Hematopoietic multipotent progenitor cell treated with erythropoietin and hydrocortisone succinate and interleukin-3 and kit ligand, for 17 days (in vitro differentiated cells): ENCODE results near the gene ITPR2.
"Not testable (repeated sequence)": the region's sequence is repeated elsewhere in the genome, so short reads cannot be mapped to it uniquely, and the experiment has no call there.

Experiments
- DNase-seq: peaks from one replicate; pipeline ENCODE4 v3.0.0-alpha.2; 2015; ENCODE audit warnings: low spot score

The ITPR2 gene

DNA sequence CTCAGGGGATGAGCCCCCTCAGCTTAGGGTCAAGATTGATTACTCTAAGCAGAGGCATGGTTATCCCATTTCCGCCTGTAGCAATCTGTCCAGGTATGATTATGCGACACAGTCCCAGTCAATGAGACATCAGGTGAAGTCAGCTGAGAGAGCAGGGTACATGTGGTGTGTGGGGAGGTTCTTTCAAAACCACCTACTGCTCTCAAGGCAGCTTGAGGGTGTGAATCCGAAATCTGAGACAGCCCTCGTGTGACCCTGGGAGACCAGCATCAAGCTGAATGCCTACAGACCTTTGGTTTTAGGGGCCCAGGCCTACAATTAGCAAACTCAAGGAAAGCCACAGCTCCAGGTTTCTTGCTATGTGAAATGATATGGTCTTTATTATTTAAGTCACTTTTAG is 275.7 kb downstream of the ITPR2 start:
- no peak for DNase-seq

DNA sequence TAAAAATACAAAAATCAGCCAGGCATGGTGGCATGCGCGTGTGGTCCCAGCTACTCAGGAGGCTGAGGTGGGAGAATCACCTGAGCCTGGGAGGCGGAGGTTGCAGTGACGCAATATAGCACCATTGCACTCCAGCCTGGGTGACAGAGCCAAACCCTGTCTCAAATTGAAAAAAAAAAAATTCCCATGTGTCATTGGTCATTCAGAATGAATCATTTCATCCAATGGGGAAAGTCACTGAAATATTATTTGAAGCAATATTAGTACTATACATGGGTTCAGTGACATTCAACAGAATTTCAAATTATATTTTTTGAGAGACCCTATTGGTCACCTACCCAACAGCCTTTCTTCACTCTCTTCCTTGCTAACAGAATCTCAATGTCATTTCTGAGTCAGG is 276.1 kb downstream of the ITPR2 start:
- no peak for DNase-seq

DNA sequence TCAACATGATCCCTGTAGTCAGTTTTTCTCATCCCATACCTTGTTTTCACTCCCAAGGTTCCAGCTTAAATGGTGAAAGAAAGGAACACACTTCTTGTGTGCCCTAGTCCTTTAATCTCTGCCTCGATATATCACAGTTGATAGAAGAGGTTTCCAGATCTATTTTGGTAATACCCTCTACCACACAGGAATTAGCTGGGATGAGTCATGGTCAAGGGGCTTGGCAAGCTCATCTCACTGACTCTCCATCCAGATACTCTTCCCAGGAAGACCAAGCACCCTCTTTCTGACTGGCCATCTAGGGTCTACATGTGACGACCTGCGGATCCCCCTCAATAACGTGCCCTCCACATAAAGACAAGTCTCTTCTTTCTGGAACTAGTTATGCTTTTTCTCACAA is 277.9 kb downstream of the ITPR2 start:
- DNase-seq = no peak

DNA sequence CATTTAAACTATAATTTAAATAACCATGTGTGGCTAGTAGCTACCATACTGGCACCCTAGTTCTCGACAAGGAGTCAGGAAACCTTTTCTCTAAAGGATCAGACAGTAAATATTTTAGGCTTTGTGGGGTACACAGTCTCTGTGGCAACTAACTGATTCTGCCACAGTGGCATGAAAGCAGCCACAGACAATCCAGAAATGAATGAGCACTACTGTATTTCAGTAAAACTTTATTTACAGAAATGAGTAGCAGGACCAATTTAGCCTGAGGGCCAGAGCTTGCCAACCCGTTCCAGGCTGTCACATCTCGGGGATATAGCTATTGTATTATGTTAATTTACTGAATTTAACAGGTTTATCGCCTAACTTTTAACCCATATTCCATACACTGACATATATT is 278.7 kb downstream of the ITPR2 start:
- DNase-seq = no peak

DNA sequence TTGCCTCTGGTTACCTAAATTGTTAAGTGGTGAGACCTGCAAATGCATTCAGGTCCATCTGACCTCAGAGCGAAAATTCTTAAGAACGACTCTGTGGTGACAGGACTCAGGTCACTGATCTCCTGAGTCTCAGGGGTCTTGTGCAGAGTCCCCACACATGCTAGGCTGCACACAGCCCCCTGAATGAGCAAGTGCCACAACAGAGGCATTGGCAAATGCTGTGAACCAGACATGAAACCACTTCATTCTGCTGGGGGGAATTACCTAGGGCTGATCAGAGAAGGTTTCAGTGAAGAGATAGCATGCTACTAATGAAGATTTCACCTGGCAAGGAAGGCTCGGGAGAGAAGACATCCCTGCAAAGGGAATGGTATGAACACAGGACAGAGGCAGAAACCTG is 281.6 kb downstream of the ITPR2 start:
- no peak for DNase-seq

DNA sequence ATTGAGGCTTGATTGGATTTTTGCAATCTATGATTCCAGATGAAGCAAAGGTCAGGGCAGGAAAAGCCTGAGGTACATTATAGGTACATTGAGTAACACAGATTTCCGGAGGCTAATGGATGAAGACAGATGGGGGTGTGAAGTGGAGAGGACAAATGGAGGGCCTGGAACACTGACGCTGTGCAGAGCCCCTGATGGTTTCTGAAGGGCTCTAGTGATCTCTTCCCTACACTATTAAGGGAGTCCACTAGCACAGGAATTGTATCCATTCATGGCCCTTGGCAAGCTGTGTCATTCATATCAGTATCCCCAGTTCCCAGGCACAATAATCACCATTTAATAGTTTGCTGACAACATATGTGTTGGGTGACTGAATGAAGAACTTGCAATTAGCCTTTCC is 284.8 kb downstream of the ITPR2 start:
- DNase-seq = no peak

DNA sequence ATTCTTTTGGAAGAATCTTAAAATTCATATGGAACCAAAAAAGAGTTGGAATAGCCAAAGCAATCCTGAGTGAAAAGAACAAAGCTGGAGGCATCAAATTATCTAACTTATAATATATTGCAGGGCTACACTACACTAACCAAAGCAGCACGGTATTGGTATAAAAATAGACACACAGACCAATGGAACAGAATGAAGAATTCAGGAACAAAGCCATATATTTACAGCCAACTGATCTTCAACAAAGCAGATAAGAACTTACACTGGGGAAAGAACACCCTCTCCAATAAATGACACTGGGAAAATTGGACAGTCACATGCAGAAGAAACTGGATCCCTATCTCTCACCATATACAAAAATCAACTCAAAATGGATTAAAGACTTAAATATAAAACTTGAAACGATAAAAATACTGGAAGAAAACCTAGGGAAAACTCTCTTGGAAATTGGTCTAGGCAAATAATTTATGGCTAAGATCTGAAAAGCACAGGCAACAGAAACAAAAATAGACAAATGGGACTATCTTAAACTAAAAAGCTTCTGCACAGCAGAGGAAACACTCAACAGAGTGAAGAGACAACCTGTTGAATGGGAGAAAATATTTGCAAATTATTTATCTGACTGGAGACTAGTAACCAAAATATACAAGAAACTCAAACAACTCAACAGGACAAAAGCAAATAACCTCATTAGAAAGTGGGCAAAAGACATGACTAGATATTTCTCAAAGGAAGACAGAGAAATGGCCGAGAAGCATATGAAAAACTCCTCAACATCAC is 286.3 kb downstream of the ITPR2 start:
- DNase-seq = no peak

DNA sequence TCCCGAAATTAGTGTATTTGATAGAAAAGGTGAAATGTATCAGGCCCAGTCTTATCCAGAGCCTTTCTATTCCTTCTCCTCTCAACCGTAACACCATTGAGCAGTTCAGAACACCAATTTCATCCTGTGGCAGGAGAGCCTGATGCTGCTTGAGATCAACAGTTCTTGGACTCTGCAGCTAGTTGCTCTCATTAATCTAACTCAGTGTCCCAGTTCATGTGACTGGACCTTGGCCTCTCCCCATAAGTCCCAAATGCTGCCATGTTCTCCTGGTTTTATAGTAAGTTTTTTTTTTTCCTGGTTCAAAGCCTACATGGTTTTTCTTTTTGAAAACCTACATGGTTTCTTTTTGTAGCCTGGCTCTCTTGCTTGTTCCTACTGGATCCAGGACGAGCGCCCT is 293.9 kb downstream of the ITPR2 start:
- no peak for DNase-seq

DNA sequence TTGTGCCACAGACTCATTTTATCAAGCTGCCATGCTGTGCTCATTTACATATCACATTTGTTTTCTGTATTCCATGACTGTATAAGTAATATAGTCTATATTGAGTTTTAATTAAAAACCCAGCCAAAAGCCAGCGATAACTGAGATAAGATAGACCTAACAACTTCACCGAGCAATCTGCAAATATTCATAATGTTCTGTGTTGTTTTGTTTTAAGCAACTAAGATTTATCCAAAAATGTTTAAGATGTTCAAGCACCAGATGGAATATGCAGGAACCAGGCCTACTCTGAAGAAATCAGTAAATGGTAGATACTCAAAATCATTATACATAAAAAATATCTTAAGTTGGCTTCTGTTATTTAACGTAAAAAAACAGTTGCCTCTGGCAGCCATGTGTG is 295.3 kb downstream of the ITPR2 start:
- no peak for DNase-seq

DNA sequence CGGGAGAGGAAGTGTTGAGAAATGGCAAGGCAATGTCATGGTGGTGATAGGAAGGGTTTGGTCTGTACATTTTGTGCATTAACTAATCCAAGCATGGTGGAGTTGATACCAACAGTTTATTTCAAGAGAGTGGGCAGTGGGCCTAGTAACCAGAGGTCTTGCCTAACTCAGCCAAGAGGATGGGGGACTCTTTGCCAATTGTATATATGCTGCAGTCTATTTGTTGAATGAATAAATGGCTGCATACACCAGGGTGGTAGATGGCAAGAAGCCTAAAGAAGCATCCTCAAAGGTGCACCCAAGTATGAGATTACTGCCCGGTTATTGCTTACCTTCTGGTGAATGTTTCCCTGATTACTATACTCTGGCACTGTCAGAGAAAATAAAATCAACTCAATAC is 295.9 kb downstream of the ITPR2 start:
- no peak for DNase-seq

DNA sequence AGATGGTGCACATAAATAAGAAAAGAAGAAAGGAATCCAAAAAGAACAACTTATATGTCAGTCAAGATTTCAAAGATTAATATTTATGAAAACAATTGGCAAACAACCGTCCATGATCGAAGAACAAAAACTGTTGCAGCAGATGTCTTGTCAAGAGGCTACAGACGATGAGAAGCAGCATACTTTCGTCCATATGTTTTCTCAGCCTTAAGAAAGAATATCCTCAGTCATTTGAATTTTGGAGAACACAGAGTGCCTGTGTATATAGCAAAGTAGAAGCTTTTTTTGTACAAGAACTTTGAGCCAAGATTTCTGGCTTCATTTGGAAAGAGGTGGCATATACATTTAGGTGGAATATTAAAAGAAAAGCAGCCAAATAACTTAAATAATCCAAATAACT is 297.2 kb downstream of the ITPR2 start:
- no peak for DNase-seq

DNA sequence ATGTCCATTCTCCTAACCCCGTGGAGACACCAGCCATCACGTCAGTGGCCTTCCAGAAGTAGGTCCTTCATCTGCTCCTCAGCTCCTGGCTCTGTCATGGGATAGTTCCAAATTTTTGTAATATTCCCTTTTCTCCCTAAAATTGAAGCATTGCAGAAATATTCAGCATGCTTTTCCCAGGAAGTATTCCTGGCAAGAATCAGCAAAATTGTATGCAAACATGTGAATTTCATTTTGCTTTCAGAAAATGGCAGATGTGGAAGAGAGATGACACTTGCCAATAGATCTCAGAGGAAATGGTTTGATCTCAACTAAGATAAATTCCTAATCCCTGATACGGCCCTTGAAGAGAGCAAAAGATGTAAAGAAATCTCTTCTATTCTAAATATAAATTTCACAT is 298.9 kb downstream of the ITPR2 start:
- DNase-seq = no peak

DNA sequence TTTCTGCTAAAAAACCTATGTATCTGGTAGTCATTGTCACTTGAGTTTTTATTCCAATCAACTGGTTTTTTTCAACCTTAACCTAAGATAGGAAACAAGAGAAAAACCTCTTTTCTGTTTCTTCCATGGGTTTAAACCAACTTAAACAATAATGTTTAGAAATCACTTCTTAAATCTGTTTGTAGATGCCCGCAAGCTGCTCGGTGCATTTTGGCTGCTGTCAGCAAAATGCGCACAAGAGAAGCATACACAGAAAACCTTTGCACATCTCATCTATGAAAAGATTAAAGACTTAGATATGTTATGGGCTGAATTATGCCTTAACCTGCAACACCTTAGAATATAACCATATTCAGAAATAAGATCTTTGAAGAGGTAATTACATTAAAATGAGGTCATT is 299.8 kb downstream of the ITPR2 start:
- no peak for DNase-seq

DNA sequence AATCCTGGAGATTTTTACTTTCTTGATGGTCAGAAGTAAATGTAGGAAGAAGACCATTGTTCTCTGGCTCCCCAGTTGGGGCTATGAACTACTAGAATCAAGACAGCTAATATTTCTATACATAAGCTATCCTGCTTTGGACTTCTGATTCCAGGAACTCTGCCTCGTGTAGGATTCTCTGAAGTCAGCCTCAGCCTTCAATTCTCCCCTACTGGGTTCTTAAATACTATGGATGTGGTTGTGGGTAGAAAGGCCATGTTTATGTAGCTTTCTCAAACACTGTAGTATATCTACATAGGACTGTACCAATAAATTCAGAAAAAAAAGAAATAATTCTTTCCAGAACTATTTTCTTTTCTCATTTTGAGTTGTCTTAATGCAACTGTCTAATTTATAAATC is 302.5 kb downstream of the ITPR2 start:
- DNase-seq = no peak

DNA sequence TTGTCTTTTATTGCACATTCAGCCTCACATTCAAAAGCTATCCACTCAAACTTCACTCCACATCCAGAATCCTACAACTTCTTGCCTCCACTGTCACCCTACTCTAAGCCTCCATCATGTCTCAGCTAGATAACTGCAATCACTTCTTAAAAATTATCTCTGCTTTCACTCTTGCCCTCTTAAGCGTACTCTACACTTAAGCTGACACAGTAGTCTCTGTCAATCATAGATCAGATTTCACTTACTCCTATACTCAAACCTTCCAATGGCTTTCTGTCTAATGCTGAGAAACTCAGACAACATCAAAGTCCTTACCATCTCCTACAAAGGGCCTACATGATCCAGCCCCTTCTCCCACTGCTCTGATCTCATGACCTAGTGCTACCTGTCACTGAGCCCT is 304.1 kb downstream of the ITPR2 start:
- DNase-seq = no peak

DNA sequence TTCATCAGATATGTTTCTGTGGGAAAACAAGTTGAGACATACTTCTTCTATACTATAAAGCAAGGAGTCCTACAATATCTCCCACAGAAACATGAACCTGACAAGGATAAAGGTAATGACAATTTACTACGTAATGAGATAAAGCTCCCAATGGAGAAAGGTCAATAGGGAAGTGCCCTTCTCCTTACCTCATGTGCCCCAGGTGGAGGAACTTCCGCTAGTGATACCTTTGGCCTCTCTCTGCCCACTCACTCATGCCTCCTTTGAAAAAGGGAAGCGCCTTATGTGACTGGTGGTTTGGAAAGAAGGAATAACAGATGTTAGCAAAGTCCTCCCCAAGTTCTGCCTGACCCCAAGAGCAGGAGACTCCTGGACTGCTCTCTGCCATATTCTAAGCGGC is 305.3 kb downstream of the ITPR2 start:
- DNase-seq = no peak

DNA sequence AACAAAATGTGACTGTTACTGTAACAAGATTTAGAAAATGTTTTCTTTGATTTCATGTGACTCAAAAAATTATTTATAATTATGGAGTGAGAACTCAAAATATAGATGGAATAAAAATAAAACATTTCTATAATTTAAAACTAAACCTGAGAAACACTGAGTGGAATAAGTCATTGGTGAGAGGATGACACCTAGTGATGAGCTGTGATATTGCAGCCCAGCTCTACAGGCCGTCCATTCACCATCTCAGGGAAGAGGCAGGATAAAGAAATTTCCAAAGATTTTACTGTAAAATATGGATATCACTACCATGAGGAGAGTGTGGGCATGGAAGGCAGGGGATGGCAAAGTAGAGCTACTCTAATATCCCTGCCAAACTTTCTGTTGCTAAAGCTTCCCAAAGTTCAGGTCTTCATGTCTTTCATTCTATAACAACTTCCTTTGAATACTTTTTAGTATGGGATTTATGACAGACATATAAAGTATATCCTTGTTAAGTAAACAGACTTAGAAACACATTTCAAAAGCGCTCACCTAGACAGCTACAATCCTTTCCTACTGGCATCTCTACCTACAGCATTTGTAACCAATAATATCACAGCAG is 308.0 kb downstream of the ITPR2 start:
- DNase-seq = no peak

DNA sequence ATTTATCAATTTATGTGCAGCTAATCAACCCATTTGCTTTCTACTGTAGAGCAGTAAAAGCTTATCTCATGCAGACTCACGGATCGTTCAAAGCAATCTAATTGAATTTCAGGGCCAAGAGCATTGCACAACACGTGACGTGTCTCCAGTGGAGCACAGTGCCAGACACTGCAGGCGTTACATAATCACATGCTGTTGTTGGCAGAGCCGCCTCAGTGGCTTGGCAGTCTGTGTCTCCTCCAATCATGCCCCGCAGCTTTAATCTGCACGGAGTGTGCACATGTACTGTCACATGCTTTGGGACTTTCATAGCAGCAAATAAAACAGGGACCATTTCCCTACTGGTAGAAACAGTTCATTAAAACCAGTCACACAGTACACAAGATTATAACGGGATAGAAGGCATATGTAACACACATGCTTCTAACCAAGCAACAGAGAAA is 309.3 kb downstream of the ITPR2 start:
- no peak for DNase-seq

DNA sequence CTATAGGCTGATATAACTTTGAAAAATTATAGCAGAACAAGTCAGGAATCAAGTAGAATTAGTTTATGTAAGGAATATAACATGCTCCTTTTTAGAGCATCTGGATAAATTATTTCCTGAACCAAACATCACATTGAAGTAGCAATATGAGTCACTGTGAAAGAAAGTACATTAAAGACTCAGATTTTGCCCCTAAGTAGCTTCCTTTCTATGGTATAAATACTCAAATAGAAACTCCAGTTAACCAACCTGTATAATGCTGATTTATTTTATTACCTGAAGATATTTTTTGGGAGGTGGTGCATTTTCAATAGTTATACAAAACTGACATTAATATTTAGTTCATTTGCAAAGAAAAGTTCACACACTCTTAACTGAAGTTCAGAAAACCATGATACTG is 312.1 kb downstream of the ITPR2 start:
- DNase-seq = no peak

DNA sequence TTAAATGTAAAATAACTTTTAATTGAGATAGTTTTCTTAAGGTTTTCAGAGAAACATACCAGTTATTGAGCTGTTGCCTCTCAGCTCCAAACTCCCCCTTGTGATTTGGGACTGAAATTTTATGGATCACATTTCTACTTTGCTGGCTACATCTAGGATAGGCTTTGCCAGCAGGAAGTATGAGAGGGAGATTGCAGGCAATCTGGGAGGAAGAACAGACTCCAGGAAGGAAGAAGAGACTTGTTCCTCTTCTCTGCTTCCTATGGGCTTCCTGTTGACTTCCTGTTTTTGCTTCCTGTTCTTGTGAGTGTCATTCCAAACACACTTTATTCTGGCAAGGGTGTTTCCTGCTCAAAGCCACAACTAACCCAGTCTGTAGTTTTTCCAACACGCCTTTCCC is 312.9 kb downstream of the ITPR2 start:
- no peak for DNase-seq

DNA sequence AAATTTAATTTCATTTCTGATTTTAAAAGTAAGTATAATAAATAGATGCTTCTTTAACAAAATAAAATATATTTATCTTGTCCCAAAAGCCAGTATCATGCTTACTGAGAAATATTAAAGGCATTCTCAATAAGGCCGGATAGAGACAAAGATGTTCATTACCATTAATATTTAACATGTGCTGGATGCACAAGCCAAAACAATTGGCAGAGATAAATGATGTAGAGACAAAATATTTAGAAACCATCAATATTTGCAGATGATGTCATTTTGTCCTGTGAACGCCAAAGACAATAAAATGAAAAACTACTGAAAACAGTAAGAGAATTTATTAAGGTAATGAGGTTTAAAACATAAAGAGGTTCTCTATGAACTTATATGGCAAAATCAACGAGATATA is 313.5 kb downstream of the ITPR2 start:
- no peak for DNase-seq

DNA sequence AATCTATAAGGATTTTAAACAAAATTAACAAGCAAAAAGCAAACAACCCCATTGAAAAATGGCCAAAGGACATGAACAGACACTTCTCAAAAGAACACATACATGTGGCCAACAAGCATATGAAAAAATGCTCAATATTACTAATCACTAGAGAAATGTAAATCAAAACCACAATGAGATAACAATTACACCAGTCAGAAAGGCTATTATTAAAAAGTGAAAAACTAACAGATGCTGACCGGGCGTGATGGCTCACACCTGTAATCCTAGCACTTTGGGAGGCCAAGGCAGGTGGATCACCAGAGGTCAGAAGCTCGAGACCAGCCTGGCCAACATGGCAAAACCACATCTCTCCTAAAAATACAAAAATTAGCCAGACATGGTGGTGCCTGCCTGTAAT is 315.7 kb downstream of the ITPR2 start:
- DNase-seq = not testable (repeated sequence)

DNA sequence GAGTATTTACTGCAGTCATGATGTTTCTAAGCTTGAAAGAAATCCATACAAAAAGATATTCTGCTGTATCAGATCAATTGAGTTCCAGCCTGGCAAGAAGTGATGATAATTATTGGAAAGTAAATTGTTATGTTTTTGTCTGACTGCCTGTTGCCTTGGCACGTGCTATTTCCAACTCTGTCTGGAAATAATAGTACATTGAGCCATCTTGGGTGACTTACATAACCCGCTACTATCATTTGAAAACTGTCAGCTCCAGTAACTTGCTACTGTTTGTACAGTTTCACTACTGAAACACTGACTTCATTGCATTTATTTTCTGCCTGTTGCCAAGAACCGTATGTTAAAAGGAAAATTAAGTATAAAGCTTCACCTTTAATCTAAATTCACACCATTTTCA is 318.6 kb downstream of the ITPR2 start:
- DNase-seq = no peak

DNA sequence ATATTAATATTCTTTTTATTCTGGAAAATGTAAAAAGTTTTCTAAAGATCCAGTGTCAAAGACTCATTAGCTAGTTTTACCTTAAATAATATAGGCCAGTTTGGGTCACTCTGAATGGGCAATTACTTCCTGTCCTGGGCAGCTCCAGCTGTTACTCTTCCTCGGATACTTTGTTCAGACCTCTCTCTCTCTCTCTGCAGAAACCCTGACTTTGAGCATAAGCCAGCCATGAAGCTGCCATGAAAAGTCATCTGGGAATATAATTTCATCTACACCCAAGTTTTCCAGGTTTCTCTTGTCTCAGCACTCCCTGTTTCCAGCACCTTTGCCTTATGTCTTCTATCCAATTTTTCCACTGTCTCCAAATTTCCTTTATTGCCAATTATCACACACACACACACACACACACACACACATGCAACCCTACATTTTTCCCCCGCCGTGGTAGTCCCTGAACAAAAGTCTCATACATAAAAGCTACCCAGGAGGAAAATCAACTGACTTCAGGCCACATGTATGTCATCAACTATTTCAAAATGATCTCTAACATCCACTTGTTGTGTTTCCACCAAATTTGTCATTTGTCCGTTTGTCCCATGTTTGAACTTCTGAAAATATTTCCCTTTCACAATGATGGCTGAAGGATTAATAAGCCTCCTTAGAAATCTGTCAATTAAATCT is 319.5 kb downstream of the ITPR2 start:
- no peak for DNase-seq
